Lower leg skin (tissue), 4 donors: Measurements from ENCODE around the gene NGB. TPM values are rescaled to one million over a fixed set of nuclear protein-coding genes. Genes with fewer than 3 reads are reported as not detected.

Source experiments
- DNase-seq, 2 donors: peaks; one replicate each; pipeline ENCODE4 v3.0.0-alpha.2; 2019; ENCODE audit warnings: low spot score in 2 of 2
- H3K4me3 ChIP-seq: fragments of 200-600 bp; sonication (generic); 2 replicates; pipeline ENCODE4 v1.5.1; 2017; ENCODE audit warnings: mild to moderate bottlenecking, low read depth; ENCODE audit not compliant: poor library complexity, severe bottlenecking
- CTCF ChIP-seq, 3 donors: fragments of 450-650 bp; IDR thresholded peaks; one replicate each; pipeline ENCODE4 v1.5.1; 2016; ENCODE audit warnings: antibody characterized with exemption in 3 of 3, mild to moderate bottlenecking in 3 of 3, moderate library complexity in 2 of 3
- POLR2A ChIP-seq, 2 donors: fragments of 450-650 bp; IDR thresholded peaks; one replicate each; pipeline ENCODE4 v1.6.1; 2016 to 2017; ENCODE audit warnings: antibody characterized with exemption in 2 of 2, mild to moderate bottlenecking in 1 of 2, moderate library complexity in 1 of 2
- WGBS, 2 donors: methylation state at CpG; one replicate each; pipeline ENCODE4 v1.1.5; 2018; 5-methylcytosine and 5-hydroxymethylcytosine counted together
- intact Hi-C: fragments of 100-400 bp; cut with DNase I; formaldehyde crosslinking; loops from one replicate; pipeline ENCODE4 v1.15.0; 2023; ENCODE audit warnings: low total_unique reads
- total RNA-seq, 4 donors: library from RNA; depleted of rRNA; stranded (reverse); fragments of >200 nt; gene quantifications; one replicate each; pipeline ENCODE4 v1.1.0, GENCODE V29; 2016

The NGB gene
- total RNA-seq, 4 donors from 2014 or later, result not detected

GRCh38 chr14:77238356-77238755, 32.6 kb downstream of the NGB start:
- intact Hi-C loops, result no loop called here

GRCh38 chr14:77236814-77237213, 34.2 kb downstream of the NGB start:
- intact Hi-C loops, result no loop called here
- WGBS, 2 donors, result 68 to 80% methylated on average over 7 of the region's 7 CpGs

More at GRCh38 chr14:77238356-77238755, 32.6 kb downstream of the NGB start:
- no peak for TF ChIP-seq CTCF (IDR thresholded peaks at IDR 0.05)
- TF ChIP-seq POLR2A (IDR thresholded peaks at IDR 0.05), result no peak
- DNase-seq, result no peak
- H3K4me3 ChIP-seq, result no peak overlapping the region
- WGBS, 2 donors, result 81 to 87% methylated on average over 3 of the region's 3 CpGs

GRCh38 chr14:77231721-77232120, 39.3 kb downstream of the NGB start:
- H3K4me3 ChIP-seq, result no peak overlapping the region
- intact Hi-C loops, result no loop called here
- 54 to 66% methylated on average over 3 of the region's 3 CpGs for WGBS, 2 donors
- DNase-seq, result no peak
- no peak for TF ChIP-seq CTCF (IDR thresholded peaks at IDR 0.05)
- TF ChIP-seq POLR2A (IDR thresholded peaks at IDR 0.05), result no peak

More at GRCh38 chr14:77236814-77237213, 34.2 kb downstream of the NGB start:
- no peak for TF ChIP-seq CTCF (IDR thresholded peaks at IDR 0.05)
- no peak for TF ChIP-seq POLR2A (IDR thresholded peaks at IDR 0.05)
- DNase-seq, result no peak
- no peak overlapping the region for H3K4me3 ChIP-seq

- DNase-seq, result no peak
- TF ChIP-seq CTCF (IDR thresholded peaks at IDR 0.05) (no peak), POLR2A (IDR thresholded peaks at IDR 0.05) (no peak)
- intact Hi-C loops, result no loop called here
- WGBS, 2 donors, result 85 to 86% methylated on average over 2 of the region's 2 CpGs
- H3K4me3 ChIP-seq, result no peak overlapping the region
These were observed 40.1 kb downstream of the NGB start for GRCh38 chr14:77230914-77231313.

- DNase-seq, result no peak
- TF ChIP-seq POLR2A (IDR thresholded peaks at IDR 0.05) (no peak), CTCF (IDR thresholded peaks at IDR 0.05) (no peak)
- intact Hi-C loops, result no loop called here
- 48 to 74% methylated on average over 6 of the region's 6 CpGs for WGBS, 2 donors
- H3K4me3 ChIP-seq, result no peak overlapping the region
These were observed 43.0 kb downstream of the NGB start for GRCh38 chr14:77228056-77228455.

GRCh38 chr14:77225892-77226557, 45.0 kb downstream of the NGB start:
- WGBS, 2 donors, result 66 to 89% methylated on average over 13 to 14 of the region's 14 CpGs
- no peak overlapping the region for H3K4me3 ChIP-seq
- TF ChIP-seq POLR2A (IDR thresholded peaks at IDR 0.05) (no peak), CTCF (IDR thresholded peaks at IDR 0.05) (no peak)

More at GRCh38 chr14:77225892-77226557, 45.0 kb downstream of the NGB start:
- DNase-seq, result no peak
- intact Hi-C loops, result no loop called here
